Naive thymus-derived CD8-positive, alpha-beta T cell (primary cell): ENCODE results near the gene NDST1. TPM values are rescaled to one million over a fixed set of nuclear protein-coding genes. Genes with fewer than 3 reads are reported as not detected.

ENCODE experiments used
- ATAC-seq, 2 donors: fragments of 150-1000 bp; cut with Tn5 transposase in 1 of 2; sonication (Bioruptor Pico), chemical (Tn5 transposase) in 1 of 2; 1 replicate in 1 of 2; 2 replicates in 1 of 2; pipeline ENCODE4 v1.10.0; 2021; ENCODE audit warnings: mild to moderate bottlenecking in 2 of 2, moderate library complexity in 2 of 2
- POLR2A ChIA-PET: fragments of 350-600 bp; sonication (Branson Sonifier 250); formaldehyde crosslinking; loops from one replicate; lab custom pipeline; 2021; ENCODE audit warnings: antibody characterized with exemption; lab: Charles Lee
- DNase-seq, 10 donors: peaks; one replicate each; pipeline versions ENCODE4 v3.0.0 to v3.0.0-alpha.2; 2020 to 2022
- H3K27ac Mint-ChIP-seq, 10 donors: one replicate each; pipeline ENCODE4 v1.8.0; 2020 to 2022; ENCODE audit warnings: mild to moderate bottlenecking in 10 of 10, mixed read lengths in 10 of 10, moderate library complexity in 4 of 10, inconsistent platforms in 1 of 10
- H3K27me3 Mint-ChIP-seq, 5 donors: one replicate each; pipeline ENCODE4 v1.8.0; 2021 to 2022; ENCODE audit warnings: mixed read lengths in 5 of 5
- H3K36me3 Mint-ChIP-seq, 3 donors: one replicate each; pipeline ENCODE4 v1.8.0; 2020 to 2022; ENCODE audit warnings: mixed read lengths in 3 of 3, mild to moderate bottlenecking in 2 of 3, inconsistent platforms in 1 of 3
- H3K4me1 Mint-ChIP-seq, 4 donors: one replicate each; pipeline ENCODE4 v1.8.0; 2021 to 2022; ENCODE audit warnings: mixed read lengths in 4 of 4
- H3K4me3 Mint-ChIP-seq, 10 donors: one replicate each; pipeline ENCODE4 v1.8.0; 2020 to 2022; ENCODE audit warnings: mild to moderate bottlenecking in 10 of 10, mixed read lengths in 10 of 10, moderate library complexity in 6 of 10, inconsistent platforms in 1 of 10
- H3K9me3 Mint-ChIP-seq, 9 donors: one replicate each; pipeline ENCODE4 v1.8.0; 2020 to 2022; ENCODE audit warnings: mixed read lengths in 9 of 9, mild to moderate bottlenecking in 3 of 9, inconsistent platforms in 1 of 9, moderate library complexity in 1 of 9
- polyA plus RNA-seq, 3 donors: library from polyadenylated mRNA; unstranded; fragments of 300-500 nt; fragmentation: Illumina TruSeq; gene quantifications; one replicate each; pipeline ENCODE4 v1.2.3, GENCODE V29; 2021
- total RNA-seq, 8 experiments: library from RNA in 2 of 8; stranded (reverse) in 2 of 8; gene quantifications; one replicate each; pipeline ENCODE4 v1.2.3 and lab custom pipeline; 2021 to 2026

The NDST1 gene
- total and polyA plus RNA-seq, 5 experiments from 2014 or later, result 0.54 to 0.81 (median 0.55) TPM; not detected in 2

- POLR2A ChIA-PET, result interaction anchor here (1.1 kb wide), 1 partner anchor 286 kb away, joined by 4 read pairs; no protein-coding TSS in a partner anchor
Observed at GRCh38 chr5:150560401-150561191, 52.7 kb downstream of the NDST1 start.

DNA sequence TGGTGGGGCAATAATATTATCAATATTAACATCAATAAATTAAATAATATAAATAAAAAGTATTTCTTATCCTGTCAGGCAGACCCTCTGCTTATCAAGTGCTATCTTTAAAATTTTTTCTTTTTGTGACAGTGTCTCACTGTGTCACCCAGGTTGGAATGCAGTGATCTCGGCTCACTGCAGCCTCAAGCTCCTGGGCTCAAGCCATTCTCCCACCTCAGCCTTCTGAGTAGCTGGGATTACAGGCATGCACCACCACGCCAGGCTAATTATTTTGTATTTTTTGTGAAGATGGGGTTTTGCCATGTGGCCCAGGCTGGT lies 53.2 kb downstream of the NDST1 start:
- H3K27me3 Mint-ChIP-seq, result peaks cover 0 to 4% (median 2%) of the 10 kb centered on the region in 5 donors
- peaks cover 0 to 5% (median 0%) of the 10 kb centered on the region in 3 donors for H3K36me3 Mint-ChIP-seq
- no peak for ATAC-seq

More at GRCh38 chr5:150560401-150561191, 52.7 kb downstream of the NDST1 start:
- Mint-ChIP-seq H3K27ac (no peak overlapping the region), H3K9me3 (no peaks in the 10 kb centered on the region), H3K27me3 (peaks cover 0 to 4% (median 2%) of the 10 kb centered on the region in 5 donors), H3K4me3 (no peak overlapping the region), H3K36me3 (peaks cover 0 to 5% (median 0%) of the 10 kb centered on the region in 3 donors), H3K4me1 (no peaks in the 10 kb centered on the region)
- ATAC-seq (peak; percentile 98 to 99), DNase-seq (peak; percentile 68 to 90 (median 83))

GRCh38 chr5:150561571-150562275 lies 53.8 kb downstream of the NDST1 start:
- POLR2A ChIA-PET, result interaction anchor here (0.7 to 1.0 kb wide), 2 partner anchors 54 to 285 kb away, joined by 3 to 4 read pairs; partner anchors contain the start of gene IRGM
- DNase-seq, result no peak
- no peaks in the 10 kb centered on the region for H3K9me3 Mint-ChIP-seq
- H3K36me3 Mint-ChIP-seq, result peaks cover 0 to 5% (median 0%) of the 10 kb centered on the region in 3 donors
- ATAC-seq, result no peak
- H3K27ac Mint-ChIP-seq, result no peak overlapping the region
- no peaks in the 10 kb centered on the region for H3K4me1 Mint-ChIP-seq
- H3K4me3 Mint-ChIP-seq, result no peak overlapping the region
- peaks cover 0 to 4% (median 2%) of the 10 kb centered on the region in 5 donors for H3K27me3 Mint-ChIP-seq

More for the DNA sequence above, 53.2 kb downstream of the NDST1 start:
- no peak for DNase-seq
- Mint-ChIP-seq H3K27ac (no peak overlapping the region), H3K9me3 (no peaks in the 10 kb centered on the region), H3K4me3 (no peak overlapping the region), H3K4me1 (no peaks in the 10 kb centered on the region)
- POLR2A ChIA-PET, result no interaction called here

DNA sequence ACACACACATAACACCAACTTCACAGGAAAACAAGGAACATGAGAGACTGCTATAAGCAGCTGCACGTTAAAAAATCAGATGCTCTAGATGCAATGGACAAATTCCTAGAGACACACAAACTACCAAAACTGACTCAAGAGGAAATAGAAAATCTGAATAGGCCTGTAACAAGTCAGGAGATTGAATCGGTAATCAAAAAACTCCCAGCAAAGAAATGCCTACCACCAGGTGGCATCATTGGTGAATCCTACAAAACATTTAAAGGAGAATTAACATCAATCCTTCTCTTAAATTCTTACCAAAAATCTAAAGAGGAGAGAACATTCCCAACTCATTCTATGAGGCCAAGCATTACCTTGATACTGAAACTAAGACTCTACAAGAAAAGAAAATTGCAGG lies 54.9 kb downstream of the NDST1 start:
- H3K4me3 Mint-ChIP-seq, result no peak overlapping the region
- DNase-seq (peak in 1 of 10 donors; percentile 17), ATAC-seq (no peak)
- peaks cover 0 to 5% (median 0%) of the 10 kb centered on the region in 3 donors for H3K36me3 Mint-ChIP-seq
- no peaks in the 10 kb centered on the region for H3K9me3 Mint-ChIP-seq
- no peak overlapping the region for H3K27ac Mint-ChIP-seq
- H3K27me3 Mint-ChIP-seq, result peaks cover 0 to 4% (median 2%) of the 10 kb centered on the region in 5 donors
- H3K4me1 Mint-ChIP-seq, result no peaks in the 10 kb centered on the region
- POLR2A ChIA-PET, result no interaction called here

- no peaks in the 10 kb centered on the region for H3K9me3 Mint-ChIP-seq
- ATAC-seq, result no peak
- peaks cover 0 to 5% (median 0%) of the 10 kb centered on the region in 3 donors for H3K36me3 Mint-ChIP-seq
- H3K27me3 Mint-ChIP-seq, result peaks cover 0 to 4% (median 2%) of the 10 kb centered on the region in 5 donors
- no peak overlapping the region for H3K4me3 Mint-ChIP-seq
- no peaks in the 10 kb centered on the region for H3K4me1 Mint-ChIP-seq
- no peak for DNase-seq
- H3K27ac Mint-ChIP-seq, result no peak overlapping the region
- POLR2A ChIA-PET, result no interaction called here
Observed at GRCh38 chr5:150565868-150566267, 57.9 kb downstream of the NDST1 start.

GRCh38 chr5:150567031-150567717 lies 59.2 kb downstream of the NDST1 start:
- H3K36me3 Mint-ChIP-seq, result peaks cover 0 to 5% (median 0%) of the 10 kb centered on the region in 3 donors
- H3K27ac Mint-ChIP-seq, result no peak overlapping the region
- POLR2A ChIA-PET, result no interaction called here
- H3K27me3 Mint-ChIP-seq, result peaks cover 0 to 4% (median 0%) of the 10 kb centered on the region in 5 donors
- no peak overlapping the region for H3K4me3 Mint-ChIP-seq
- no peak for ATAC-seq
- no peak for DNase-seq
- H3K4me1 Mint-ChIP-seq, result no peaks in the 10 kb centered on the region
- H3K9me3 Mint-ChIP-seq, result no peaks in the 10 kb centered on the region

DNA sequence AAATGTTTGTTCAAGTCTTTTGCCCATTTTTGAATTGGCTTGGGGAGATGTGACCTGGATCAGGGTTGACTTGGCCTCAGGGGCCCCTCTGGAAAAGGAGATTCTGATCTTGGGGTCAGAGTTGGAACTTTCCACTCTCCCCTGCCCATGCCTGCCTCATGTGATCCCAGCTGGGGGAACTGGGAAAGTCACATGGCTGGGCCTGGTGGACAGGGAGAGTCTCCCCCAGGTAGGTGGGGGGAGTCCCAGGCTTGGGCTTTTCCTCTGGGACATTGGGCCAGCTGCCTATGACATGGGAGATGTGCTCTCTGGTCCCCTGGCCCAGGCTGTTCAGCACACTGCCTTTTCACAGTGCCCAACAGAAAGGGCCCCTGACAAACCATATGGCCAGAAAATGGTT lies 60.7 kb downstream of the NDST1 start:
- H3K4me3 Mint-ChIP-seq, result no peak overlapping the region
- POLR2A ChIA-PET, result no interaction called here
- H3K4me1 Mint-ChIP-seq, result no peaks in the 10 kb centered on the region
- no peak for ATAC-seq
- peaks cover 0 to 2% (median 0%) of the 10 kb centered on the region in 5 donors for H3K27me3 Mint-ChIP-seq
- DNase-seq, result no peak
- H3K9me3 Mint-ChIP-seq, result no peaks in the 10 kb centered on the region
- peaks cover 0 to 1% (median 0%) of the 10 kb centered on the region in 3 donors for H3K36me3 Mint-ChIP-seq
- no peak overlapping the region for H3K27ac Mint-ChIP-seq

- DNase-seq (no peak), ATAC-seq (no peak)
- Mint-ChIP-seq H3K4me3 (no peak overlapping the region), H3K36me3 (no peaks in the 10 kb centered on the region), H3K4me1 (no peaks in the 10 kb centered on the region), H3K27ac (no peak overlapping the region), H3K27me3 (no peaks in the 10 kb centered on the region), H3K9me3 (no peaks in the 10 kb centered on the region)
- POLR2A ChIA-PET, result no interaction called here
Observed at GRCh38 chr5:150570333-150570732, 62.4 kb downstream of the NDST1 start.

DNA sequence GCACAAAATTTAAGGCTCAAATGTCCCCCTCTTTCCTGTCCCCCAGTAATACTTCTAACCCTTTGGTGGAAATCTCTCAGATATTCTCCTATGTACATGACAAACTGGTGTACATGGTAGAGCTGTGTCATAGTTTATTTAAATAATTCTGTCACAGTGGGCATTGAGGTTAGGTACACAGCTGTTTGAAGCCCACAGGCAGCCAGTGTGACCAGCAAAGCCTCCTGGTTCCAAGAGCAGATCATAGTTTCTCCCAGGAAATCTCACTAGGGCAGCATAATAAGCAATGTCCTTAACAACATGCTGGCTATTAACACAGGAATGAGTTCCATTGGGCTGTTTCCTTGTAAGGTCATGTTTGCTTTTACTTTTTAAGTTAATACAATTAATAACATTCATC lies 63.9 kb downstream of the NDST1 start:
- no peaks in the 10 kb centered on the region for H3K9me3 Mint-ChIP-seq
- POLR2A ChIA-PET, result no interaction called here
- ATAC-seq, result no peak

GRCh38 chr5:150573216-150573615 lies 65.3 kb downstream of the NDST1 start:
- POLR2A ChIA-PET, result no interaction called here
- no peak overlapping the region for H3K4me3 Mint-ChIP-seq

More for the DNA sequence above, 63.9 kb downstream of the NDST1 start:
- H3K4me3 Mint-ChIP-seq, result no peak overlapping the region
- H3K27me3 Mint-ChIP-seq, result no peaks in the 10 kb centered on the region
- no peaks in the 10 kb centered on the region for H3K36me3 Mint-ChIP-seq
- no peaks in the 10 kb centered on the region for H3K4me1 Mint-ChIP-seq
- H3K27ac Mint-ChIP-seq, result no peak overlapping the region
- no peak for DNase-seq

GRCh38 chr5:150573867-150574817 lies 66.2 kb downstream of the NDST1 start:
- ATAC-seq (no peak), DNase-seq (no peak)
- no peaks in the 10 kb centered on the region for H3K9me3 Mint-ChIP-seq
- H3K4me1 Mint-ChIP-seq, result no peaks in the 10 kb centered on the region
- H3K36me3 Mint-ChIP-seq, result no peaks in the 10 kb centered on the region
- H3K27ac Mint-ChIP-seq, result no peak overlapping the region
- no peak overlapping the region for H3K4me3 Mint-ChIP-seq
- H3K27me3 Mint-ChIP-seq, result peaks cover 0 to 2% (median 0%) of the 10 kb centered on the region in 5 donors
- POLR2A ChIA-PET, result no interaction called here

More at GRCh38 chr5:150573216-150573615, 65.3 kb downstream of the NDST1 start:
- ATAC-seq, result no peak
- no peaks in the 10 kb centered on the region for H3K4me1 Mint-ChIP-seq
- peaks cover 0 to 2% (median 0%) of the 10 kb centered on the region in 5 donors for H3K27me3 Mint-ChIP-seq
- H3K27ac Mint-ChIP-seq, result no peak overlapping the region
- no peaks in the 10 kb centered on the region for H3K9me3 Mint-ChIP-seq
- no peak for DNase-seq
- no peaks in the 10 kb centered on the region for H3K36me3 Mint-ChIP-seq
